HG02885 (cell line): ENCODE measurements around the gene USP26.
"Not testable (repeated sequence)": the region's sequence is repeated elsewhere in the genome, so short reads cannot be mapped to it uniquely, and the experiment has no call there.

Experiments
- ATAC-seq: cut with Tn5 transposase; IDR thresholded peaks from one replicate; pipeline ENCODE4 v1.9.1; 2021; ENCODE audit warnings: mild to moderate bottlenecking; ENCODE audit not compliant: unreplicated experiment, poor library complexity

USP26 gene

DNA sequence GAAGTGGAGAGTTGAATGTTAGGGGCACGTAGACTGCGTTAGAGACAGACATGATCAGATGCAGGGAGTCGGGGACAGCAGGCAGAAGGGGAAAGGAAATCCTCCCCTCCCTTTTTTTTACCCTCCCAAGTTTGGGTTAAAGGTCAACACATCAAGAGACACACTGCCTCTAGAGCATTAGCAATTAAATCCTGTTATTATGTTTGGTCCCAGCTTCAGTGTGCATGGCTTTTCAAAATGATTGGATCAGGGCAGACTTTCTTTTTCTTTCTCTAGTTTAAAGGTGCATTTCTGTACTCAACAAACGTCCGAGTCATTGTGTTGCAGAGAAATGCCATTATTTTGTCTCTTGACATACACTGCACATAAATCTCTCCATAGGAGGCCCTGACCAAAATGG is 63.9 kb downstream of the USP26 start:
- no peak for ATAC-seq

- ATAC-seq, result no peak
These were observed 78.7 kb downstream of the USP26 start for GRCh38 chrX:133018229-133018628.

DNA sequence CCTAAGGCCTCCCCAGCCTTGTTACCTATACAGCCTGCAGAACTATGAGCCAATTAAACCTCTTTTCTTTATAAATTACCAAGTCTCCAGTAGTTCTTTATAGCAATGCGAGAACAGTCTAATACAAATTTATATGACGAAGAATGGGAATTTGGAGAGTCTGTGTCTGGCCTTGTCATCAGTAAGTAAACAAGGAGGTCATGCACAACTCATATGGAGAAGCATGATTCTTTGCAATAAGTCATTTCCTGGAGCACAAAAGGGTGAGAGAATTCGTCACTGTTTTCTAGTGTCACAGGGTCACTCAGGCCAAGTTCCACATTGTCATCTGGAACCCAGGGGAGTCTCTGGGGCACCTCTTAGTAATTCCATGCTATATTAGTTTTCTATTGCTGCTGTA is 89.5 kb downstream of the USP26 start:
- no peak for ATAC-seq

DNA sequence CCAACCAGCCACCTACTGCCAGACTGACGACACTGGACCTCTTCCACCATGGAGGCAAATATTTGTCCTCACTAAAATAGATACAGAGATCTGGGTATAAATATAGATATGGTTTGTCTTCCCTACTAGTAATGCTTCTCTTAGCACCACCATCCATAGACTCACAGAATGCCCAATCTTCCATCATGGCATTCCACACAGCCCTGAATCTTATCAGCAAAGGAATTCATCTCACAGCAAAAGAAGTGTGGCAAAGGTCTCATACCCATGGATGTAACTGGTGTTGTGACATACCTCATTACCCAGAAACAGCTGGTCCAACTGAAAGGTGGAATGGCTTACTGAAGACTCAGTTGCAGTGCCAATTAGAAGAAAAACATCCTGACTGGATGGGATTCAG is 91.3 kb downstream of the USP26 start:
- ATAC-seq, result no peak

DNA sequence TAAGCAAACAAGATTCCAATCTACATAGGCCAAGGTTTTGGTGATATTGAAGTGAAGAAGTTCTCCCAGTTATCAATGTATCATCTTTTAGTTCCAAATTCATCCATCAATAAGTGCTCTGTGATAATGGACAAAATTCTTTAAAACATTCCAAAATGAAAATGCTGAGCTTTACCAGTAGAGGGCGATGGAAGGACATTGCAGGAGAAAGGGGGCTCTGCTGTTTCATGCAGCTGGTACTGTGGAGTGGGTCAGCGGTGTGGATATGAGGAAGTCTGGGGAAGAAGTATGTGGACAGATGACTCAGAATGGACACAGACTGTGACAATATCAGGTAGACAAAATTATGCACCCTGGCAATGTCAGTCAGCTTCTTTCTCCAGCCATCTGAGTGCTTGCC is 91.9 kb downstream of the USP26 start:
- no peak for ATAC-seq

DNA sequence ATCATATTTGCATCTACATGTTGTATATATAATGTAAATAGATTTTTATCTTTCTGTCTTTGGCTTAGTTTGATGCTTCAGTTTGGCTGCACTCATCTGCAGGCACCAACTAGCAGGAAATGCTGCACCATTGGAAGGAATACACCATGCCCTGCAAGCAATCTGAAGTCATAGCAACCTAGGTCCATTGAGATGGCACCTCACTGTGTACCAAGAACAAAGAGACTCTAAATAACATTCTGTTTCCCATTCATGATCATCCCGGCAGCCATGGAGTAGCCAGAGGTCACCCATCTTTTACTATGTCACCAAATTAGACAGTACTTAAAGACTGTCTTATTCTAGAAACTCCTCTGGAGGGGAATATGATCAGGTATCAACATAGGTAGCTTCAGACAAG is 97.7 kb downstream of the USP26 start:
- ATAC-seq, result no peak

DNA sequence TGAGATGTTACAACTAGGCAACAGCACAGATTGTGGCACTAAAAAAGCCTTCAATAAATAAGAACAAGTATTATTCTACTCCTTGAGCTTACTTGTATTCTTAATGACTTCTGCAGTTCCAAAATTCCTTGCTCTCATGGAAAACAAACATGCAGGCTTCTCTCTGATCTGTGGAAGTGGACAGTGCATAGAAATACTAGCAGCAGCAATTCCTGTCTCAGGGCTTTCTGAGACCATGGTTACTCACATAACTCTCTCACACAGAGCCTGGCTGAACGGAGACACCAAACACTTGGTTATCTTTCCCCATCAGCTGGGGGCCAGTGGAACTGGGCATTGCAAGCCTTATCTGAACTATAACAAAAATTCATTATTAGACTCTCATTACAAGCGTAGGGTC is 106.1 kb downstream of the USP26 start:
- ATAC-seq, result no peak

DNA sequence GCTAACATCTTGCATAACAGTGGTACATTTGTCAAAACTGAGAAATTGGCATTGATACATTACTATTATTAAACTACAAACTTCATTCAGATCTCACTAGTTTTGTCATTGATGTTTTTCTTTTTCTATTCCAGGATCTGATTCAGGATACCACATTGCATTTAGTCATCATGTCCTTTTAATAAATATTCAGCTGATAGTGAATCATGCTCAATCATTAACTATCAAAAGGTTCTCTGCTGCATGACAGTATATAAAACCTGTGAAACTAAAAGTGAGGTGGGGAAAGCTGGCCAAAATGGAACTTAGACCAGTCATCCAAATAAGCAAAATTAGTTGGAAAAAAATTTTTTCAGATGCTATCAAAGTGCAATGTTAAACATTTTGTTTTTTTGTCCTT is 110.4 kb downstream of the USP26 start:
- ATAC-seq, result no peak

- ATAC-seq, result no peak
These were observed 112.8 kb downstream of the USP26 start for GRCh38 chrX:132984058-132984650.

DNA sequence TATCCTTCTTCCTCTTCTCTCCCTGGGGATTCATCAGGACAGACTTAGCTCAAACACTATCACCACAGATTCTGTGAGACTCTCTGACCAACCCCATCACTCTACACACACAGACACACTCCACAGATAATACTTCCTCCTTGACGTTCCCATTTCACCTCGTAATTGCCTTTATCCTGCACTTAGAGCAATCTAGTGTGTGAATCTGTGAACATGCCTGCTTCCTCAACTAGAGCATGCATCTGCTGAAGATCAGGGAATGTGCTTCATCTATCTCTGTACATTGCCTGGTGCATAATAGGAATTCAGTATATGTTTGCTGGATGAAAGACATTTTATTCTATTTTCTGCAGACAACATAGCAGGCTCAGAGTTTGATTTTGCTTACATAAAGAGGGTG is 113.4 kb downstream of the USP26 start:
- no peak for ATAC-seq

DNA sequence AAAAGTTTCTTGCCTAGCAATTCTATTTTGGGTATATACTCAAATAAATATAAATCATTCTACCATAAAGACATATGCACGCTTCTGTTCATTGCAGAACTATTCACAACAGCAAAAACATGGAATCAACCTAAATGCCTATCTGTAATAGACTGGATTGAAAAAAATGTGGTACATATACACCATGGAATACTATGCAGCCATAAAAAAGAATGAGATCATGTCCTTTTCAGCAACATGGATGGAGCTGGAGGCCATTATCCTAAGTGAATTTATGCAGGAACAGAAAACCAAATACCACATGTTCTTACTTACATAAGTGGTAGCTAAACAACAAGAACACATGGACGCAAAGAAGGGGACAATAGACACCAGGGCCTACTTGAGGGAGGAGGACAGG is 116.9 kb downstream of the USP26 start:
- ATAC-seq, result not testable (repeated sequence)
